Stimulated activated CD8-positive, alpha-beta memory T cell treated with anti-CD3 and anti-CD28 coated beads, Interleukin-15, amount 100 ng/mL, for 4 hours (primary cell): ENCODE data around the gene PCDHGA5.
"Not testable (repeated sequence)": the region's sequence is repeated elsewhere in the genome, so short reads cannot be mapped to it uniquely, and the experiment has no call there.

Source experiments
- DNase-seq, 2 donors: peaks; one replicate each; pipeline ENCODE4 v3.0.0-alpha.2; 2020; ENCODE audit warnings: low read depth in 2 of 2

PCDHGA5 gene

GRCh38 chr5:141351591-141351990 lies 12.4 kb upstream of the PCDHGA5 start:
- no peak for DNase-seq

GRCh38 chr5:141354900-141355469 lies 9.0 kb upstream of the PCDHGA5 start, which contains the start of gene PCDHGA4:
Gene PCDHGA4, plus strand, starts transcription at chr5:141355021. Its CDS starts 87 bp downstream, at chr5:141355108.
- no peak for DNase-seq

DNA sequence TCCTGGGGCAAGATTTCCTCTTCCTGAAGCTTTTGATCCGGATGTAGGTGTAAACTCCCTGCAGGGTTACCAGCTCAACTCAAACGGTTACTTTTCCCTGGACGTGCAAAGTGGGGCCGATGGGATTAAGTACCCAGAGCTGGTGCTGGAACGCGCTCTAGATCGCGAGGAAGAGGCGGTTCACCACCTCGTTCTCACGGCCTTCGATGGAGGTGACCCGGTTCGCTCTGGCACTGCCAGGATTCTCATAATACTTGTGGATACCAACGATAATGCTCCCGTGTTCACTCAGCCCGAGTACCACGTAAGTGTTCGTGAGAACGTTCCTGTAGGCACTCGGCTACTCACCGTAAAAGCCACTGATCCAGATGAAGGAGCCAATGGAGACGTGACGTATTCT lies 8.3 kb upstream of the PCDHGA5 start:
- no peak for DNase-seq

DNA sequence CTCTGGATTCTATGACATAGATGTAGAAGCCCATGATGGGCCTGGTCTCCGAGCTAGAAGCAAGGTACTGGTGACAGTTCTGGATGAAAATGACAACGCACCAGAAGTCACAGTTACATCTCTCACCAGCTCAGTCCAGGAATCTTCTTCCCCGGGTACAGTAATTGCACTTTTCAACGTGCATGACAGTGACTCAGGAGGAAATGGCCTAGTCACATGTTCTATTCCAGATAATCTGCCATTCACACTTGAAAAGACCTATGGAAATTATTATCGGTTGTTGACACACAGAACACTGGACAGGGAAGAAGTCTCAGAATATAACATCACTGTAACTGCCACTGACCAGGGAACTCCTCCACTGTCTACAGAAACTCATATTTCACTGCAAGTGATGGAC lies 7.8 kb upstream of the PCDHGA5 start:
- DNase-seq: no peak

GRCh38 chr5:141356950-141357349 lies 7.0 kb upstream of the PCDHGA5 start:
- DNase-seq: no peak

DNA sequence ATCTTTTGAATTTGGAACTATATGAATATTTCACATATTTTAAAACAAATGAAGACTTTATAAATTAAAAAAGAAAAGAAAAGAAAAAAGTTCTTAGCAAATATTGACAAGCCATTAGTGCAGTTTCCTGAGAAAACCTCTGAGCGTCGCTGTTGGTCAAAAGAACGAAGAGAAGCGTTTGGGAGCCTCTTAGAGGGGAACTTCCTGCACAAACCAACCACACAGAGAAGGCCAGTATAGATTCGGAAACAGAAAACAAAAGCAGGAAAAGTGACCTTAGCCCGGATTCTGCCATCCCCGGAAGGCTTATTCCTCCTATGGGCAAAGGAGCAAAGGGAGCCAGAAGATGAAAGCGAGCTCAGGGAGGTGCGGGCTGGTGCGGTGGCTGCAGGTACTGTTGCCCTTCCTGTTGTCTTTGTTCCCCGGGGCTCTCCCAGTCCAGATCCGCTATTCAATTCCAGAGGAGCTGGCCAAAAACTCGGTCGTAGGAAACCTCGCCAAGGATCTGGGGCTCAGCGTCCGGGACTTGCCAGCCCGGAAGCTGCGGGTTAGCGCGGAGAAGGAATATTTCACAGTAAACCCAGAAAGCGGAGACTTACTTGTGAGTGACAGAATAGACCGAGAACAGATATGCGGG lies 4.1 kb upstream of the PCDHGA5 start, which contains the start of gene PCDHGB2:
TSS of gene PCDHGB2 (plus strand) at position 205 of the 637 bp plus-strand sequence. CDS start at position 347, 142 bp downstream.
- no peak for DNase-seq

DNA sequence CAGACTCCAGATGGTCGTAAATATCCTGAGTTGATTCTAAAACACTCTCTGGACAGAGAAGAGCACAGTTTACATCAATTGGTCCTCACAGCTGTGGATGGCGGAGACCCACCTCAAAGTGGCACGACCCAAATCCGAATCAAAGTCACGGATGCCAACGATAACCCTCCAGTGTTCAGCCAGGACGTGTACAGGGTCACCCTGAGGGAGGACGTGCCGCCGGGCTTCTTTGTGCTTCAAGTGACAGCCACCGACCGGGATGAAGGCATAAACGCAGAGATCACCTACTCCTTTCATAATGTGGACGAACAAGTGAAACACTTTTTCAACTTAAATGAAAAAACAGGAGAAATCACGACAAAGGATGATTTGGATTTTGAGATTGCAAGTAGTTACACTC lies 3.3 kb upstream of the PCDHGA5 start:
- DNase-seq: no peak

GRCh38 chr5:141362719-141363118 lies 1.2 kb upstream of the PCDHGA5 start:
- DNase-seq: no peak

GRCh38 chr5:141366016-141366896 lies 2.3 kb downstream of the PCDHGA5 start:
- DNase-seq: no peak

DNA sequence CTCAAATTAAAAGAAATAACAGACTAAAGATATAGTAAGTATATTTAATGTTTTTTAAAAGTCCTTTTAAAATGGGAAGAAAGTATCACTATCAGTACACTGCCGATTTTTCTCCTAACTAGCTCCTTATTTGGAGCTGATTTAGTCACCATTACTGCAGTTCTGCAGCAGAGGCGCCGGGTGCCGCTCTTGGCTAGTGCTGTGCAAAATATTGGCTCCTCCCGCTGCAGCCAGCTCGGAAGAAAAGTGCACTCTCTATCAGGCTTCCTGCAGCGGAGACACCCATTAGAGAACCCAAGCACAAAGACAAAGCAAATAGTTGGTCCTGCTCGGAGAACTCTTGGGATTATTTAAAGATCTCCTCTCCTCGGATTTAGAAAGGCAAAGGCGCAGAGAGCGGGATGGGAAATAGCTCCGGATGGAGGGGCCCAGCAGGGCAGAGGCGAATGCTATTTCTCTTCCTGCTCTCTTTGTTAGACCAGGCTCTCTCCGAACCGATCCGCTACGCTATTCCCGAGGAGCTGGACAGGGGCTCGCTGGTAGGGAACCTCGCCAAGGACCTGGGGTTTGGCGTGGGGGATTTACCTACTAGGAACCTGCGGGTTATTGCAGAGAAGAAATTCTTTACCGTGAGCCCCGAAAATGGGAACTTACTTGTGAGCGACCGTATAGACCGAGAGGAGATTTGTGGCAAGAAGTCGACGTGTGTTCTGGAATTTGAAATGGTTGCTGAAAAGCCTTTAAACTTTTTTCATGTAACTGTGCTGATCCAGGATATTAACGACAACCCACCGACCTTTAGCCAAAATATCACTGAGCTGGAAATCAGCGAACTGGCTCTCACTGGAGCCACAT lies 6.3 kb downstream of the PCDHGA5 start, which contains the start of gene PCDHGB3:
TSS of gene PCDHGB3 (plus strand) at position 249 of the 855 bp plus-strand sequence. CDS start at position 402, 153 bp downstream.
- DNase-seq: no peak

DNA sequence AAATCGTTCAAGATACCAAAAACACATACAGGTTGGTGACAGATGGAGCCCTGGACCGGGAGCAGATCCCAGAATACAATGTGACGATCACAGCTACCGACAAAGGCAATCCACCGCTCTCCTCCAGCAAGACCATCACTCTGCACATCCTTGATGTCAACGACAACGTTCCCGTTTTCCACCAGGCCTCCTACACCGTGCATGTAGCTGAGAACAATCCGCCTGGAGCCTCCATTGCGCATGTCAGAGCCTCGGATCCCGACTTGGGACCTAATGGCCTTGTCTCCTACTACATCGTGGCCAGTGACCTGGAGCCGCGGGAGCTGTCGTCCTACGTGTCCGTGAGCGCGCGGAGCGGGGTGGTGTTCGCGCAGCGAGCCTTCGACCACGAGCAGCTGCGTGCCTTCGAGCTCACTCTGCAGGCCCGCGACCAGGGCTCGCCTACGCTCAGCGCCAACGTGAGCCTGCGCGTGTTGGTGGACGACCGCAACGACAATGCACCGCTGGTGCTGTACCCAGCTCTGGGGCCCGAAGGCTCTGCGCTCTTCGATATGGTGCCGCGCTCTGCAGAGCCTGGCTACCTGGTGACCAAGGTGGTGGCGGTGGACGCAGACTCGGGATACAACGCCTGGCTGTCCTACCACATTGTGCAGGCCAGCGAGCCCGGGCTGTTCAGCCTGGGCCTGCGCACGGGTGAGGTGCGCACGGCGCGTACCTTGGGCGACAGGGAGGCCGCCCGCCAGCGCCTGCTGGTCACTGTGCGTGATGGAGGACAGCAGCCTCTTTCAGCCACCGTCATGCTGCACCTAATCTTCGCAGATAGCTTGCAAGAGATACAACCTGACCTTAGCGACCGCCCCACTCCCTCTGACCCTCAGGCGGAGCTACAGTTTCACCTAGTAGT lies 7.9 kb downstream of the PCDHGA5 start:
- no peak for DNase-seq

DNA sequence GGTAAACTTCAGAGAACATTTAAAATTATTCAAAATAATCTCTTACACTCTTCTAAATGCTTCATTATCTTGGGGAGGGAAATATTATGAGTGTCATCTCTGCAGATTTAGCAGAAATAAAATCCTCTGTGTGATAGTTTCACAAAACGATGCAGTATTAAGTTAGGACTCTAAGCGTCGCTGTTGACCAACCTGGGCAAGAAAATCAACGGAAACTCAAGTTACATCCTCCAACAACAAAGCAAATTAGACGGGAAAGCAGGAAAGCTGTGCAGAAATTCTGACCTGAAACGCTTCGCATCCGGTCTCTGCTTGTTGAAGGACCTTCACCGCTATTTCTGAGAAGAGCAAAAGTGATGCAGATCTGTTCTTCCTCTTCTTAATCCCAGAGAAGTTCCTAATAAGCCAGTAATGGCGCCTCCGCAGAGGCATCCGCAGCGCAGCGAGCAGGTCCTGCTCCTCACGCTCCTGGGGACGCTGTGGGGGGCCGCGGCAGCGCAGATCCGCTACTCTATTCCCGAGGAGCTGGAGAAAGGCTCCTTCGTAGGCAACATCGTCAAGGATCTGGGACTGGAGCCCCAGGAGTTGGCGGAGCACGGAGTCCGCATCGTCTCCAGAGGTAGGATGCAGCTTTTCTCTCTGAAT lies 9.8 kb downstream of the PCDHGA5 start, which contains the start of gene PCDHGA6:
TSS of gene PCDHGA6 (plus strand) at position 219 of the 645 bp plus-strand sequence. CDS start at position 412, 193 bp downstream.
- no peak for DNase-seq

GRCh38 chr5:141374627-141375026 lies 10.7 kb downstream of the PCDHGA5 start:
- DNase-seq: no peak

- DNase-seq: not testable (repeated sequence)
Measured at GRCh38 chr5:141375444-141376155, 11.6 kb downstream of the PCDHGA5 start.

DNA sequence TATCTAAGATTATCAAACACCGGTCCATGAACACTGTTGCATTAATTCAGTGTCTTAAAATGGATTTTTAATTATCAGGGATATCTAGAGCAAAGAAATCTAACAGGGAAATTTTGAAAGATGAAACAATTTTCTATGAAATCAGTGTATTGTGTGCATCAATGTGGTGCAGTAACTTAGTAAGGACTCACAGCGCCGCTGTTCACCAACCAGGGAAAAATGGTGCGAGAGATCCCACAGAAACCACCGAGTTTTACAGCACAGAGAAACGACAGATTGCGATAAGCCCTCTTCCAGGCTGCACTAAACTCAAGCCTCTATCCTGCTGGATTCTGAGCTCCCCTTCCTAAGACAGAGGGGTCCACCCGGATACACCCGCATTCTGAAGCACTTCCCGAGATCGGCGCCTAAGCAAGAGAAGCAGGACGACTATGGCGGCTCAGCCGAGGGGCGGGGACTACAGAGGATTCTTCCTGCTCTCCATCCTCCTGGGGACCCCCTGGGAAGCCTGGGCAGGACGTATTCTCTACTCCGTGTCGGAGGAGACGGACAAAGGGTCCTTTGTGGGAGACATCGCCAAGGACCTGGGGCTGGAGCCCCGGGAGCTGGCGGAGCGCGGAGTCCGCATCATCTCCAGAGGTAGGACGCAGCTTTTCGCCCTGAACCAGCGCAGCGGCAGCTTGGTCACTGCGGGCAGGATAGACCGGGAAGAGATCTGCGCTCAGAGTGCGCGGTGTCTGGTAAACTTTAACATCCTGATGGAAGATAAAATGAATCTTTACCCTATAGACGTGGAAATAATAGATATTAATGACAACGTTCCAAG lies 18.7 kb downstream of the PCDHGA5 start, which contains the start of gene PCDHGA7:
TSS of gene PCDHGA7 (plus strand) at position 274 of the 826 bp plus-strand sequence. CDS start at position 432, 158 bp downstream.
- no peak for DNase-seq

DNA sequence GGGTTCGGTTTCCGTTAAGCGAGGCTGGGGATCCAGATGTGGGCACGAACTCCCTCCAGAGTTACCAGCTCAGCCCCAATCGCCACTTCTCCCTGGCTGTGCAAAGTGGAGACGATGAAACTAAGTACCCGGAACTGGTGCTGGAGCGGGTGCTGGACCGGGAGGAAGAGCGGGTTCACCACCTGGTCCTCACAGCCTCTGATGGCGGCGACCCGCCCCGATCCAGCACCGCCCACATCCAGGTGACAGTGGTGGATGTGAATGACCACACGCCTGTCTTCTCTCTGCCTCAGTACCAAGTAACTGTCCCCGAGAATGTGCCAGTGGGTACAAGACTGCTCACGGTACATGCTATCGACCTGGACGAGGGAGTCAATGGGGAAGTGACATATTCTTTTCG lies 19.4 kb downstream of the PCDHGA5 start:
- DNase-seq: no peak

DNA sequence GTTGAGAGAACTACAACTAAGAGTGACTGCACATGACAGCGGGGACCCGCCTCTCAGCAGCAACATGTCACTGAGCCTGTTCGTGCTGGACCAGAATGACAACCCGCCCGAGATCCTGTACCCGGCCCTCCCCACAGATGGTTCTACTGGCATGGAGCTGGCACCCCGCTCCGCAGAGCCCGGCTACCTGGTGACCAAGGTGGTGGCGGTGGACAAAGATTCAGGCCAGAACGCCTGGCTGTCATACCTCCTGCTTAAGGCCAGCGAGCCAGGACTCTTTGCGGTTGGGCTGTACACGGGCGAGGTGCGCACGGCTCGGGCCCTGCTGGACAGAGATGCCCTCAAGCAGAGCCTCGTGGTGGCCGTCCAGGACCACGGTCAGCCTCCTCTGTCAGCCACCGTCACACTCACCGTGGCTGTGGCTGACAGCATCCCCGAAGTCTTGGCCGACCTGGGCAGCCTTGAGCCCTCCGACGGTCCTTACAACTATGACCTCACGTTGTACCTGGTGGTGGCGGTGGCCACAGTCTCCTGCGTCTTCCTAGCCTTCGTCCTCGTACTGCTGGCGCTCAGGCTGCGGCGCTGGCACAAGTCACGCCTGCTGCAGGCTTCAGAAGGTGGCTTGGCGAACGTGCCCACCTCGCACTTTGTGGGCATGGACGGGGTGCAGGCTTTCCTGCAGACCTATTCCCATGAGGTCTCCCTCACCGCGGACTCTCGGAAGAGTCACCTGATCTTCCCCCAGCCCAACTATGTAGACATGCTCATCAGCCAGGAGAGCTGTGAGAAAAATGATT lies 20.7 kb downstream of the PCDHGA5 start:
- no peak for DNase-seq
